HEK293 (cell line): Measurements from ENCODE around the gene PLIN5.

ENCODE experiments used
- BCL11A ChIP-seq: fragments of 450-650 bp; formaldehyde crosslinking; IDR thresholded peaks from 2 replicates; pipeline ENCODE4 v1.5.1; 2016; ENCODE audit warnings: low read depth, missing biosample characterization, missing genetic modification characterization
- BCL11B ChIP-seq: fragments of 450-650 bp; formaldehyde crosslinking; IDR thresholded peaks from 2 replicates; pipeline ENCODE4 v1.5.1; 2016; ENCODE audit warnings: low read depth, missing biosample characterization, missing genetic modification characterization
- GLI2 ChIP-seq: fragments of 450-650 bp; formaldehyde crosslinking; IDR thresholded peaks from 2 replicates; pipeline ENCODE4; 2017; ENCODE audit warnings: missing biosample characterization, missing genetic modification characterization, low read depth, borderline replicate concordance
- HIC1 ChIP-seq: fragments of 450-650 bp; formaldehyde crosslinking; IDR thresholded peaks from 2 replicates; pipeline ENCODE4 v1.5.1; 2016; ENCODE audit warnings: missing biosample characterization, missing genetic modification characterization
- IKZF3 ChIP-seq: fragments of 450-650 bp; IDR thresholded peaks from 2 replicates; pipeline ENCODE4 v1.5.0; 2018; ENCODE audit warnings: missing biosample characterization, mild to moderate bottlenecking, missing genetic modification characterization, moderate library complexity
- SP2 ChIP-seq: fragments of 450-650 bp; formaldehyde crosslinking; IDR thresholded peaks from 2 replicates; pipeline ENCODE4 v1.5.1; 2016; ENCODE audit warnings: missing biosample characterization, missing genetic modification characterization
- SP7 ChIP-seq: fragments of 450-650 bp; formaldehyde crosslinking; IDR thresholded peaks from 2 replicates; pipeline ENCODE4 v1.5.1; 2016; ENCODE audit warnings: missing biosample characterization, missing genetic modification characterization
- YY2 ChIP-seq: fragments of 450-650 bp; formaldehyde crosslinking; IDR thresholded peaks from 2 replicates; pipeline ENCODE4 v1.5.1; 2016; ENCODE audit warnings: missing biosample characterization, missing genetic modification characterization
- ZBTB10 ChIP-seq: fragments of 450-650 bp; formaldehyde crosslinking; IDR thresholded peaks from 2 replicates; pipeline ENCODE4 v1.5.1; 2016; ENCODE audit warnings: missing biosample characterization, missing genetic modification characterization
- ZBTB20 ChIP-seq: fragments of 450-650 bp; formaldehyde crosslinking; IDR thresholded peaks from 2 replicates; pipeline ENCODE4 v1.5.1; 2016; ENCODE audit warnings: missing biosample characterization, missing genetic modification characterization
- ZNF121 ChIP-seq: fragments of 450-650 bp; formaldehyde crosslinking; IDR thresholded peaks from 2 replicates; pipeline ENCODE4 v1.5.1; 2016; ENCODE audit warnings: missing biosample characterization, missing genetic modification characterization
- ZNF18 ChIP-seq: fragments of 450-650 bp; formaldehyde crosslinking; IDR thresholded peaks from 2 replicates; pipeline ENCODE4 v1.5.1; 2016; ENCODE audit warnings: missing biosample characterization, missing genetic modification characterization
- ZNF266 ChIP-seq: fragments of 450-650 bp; formaldehyde crosslinking; IDR thresholded peaks from 2 replicates; pipeline ENCODE4 v1.5.1; 2016; ENCODE audit warnings: missing biosample characterization, missing genetic modification characterization, low read depth
- ZNF280D ChIP-seq: fragments of 450-650 bp; formaldehyde crosslinking; IDR thresholded peaks from 2 replicates; pipeline ENCODE4 v1.5.1; 2016; ENCODE audit warnings: missing biosample characterization, missing genetic modification characterization
- ZNF843 ChIP-seq: fragments of 450-650 bp; formaldehyde crosslinking; IDR thresholded peaks from 2 replicates; pipeline ENCODE4 v1.5.1; 2016; ENCODE audit warnings: missing biosample characterization, missing genetic modification characterization
- ZSCAN23 ChIP-seq: fragments of 450-650 bp; formaldehyde crosslinking; IDR thresholded peaks from 2 replicates; pipeline ENCODE4 v1.5.1; 2016; ENCODE audit warnings: missing biosample characterization, missing genetic modification characterization
- ZSCAN4 ChIP-seq: fragments of 450-650 bp; formaldehyde crosslinking; IDR thresholded peaks from 2 replicates; pipeline ENCODE4 v1.5.1; 2017; ENCODE audit warnings: missing biosample characterization, missing genetic modification characterization

Gene PLIN5

GRCh38 chr19:4578552-4579248 lies 43.7 kb upstream of the PLIN5 start (continued):
- TF ChIP-seq ZSCAN4 (no peak), ZNF121 (tag by site-specific recombination) (peak; percentile 78), GLI2 (tag by site-specific recombination) (no peak), SP2 (tag by site-specific recombination) (peak; percentile 15), ZNF280D (tag by site-specific recombination) (peak; percentile 63; the same call in 1 of the 2 replicates), HIC1 (tag by site-specific recombination) (no peak), YY2 (tag by site-specific recombination) (no peak), ZSCAN23 (tag by site-specific recombination) (0 out of 2 replicates have a peak, but pooled peaks have one; percentile 55), ZBTB10 (tag by site-specific recombination) (peak; percentile 48; the same call in 1 of the 2 replicates), ZNF843 (tag by site-specific recombination) (no peak), BCL11B (peak; percentile 54), IKZF3 (tag by site-specific recombination) (peak; percentile 65), ZBTB20 (tag by site-specific recombination) (no peak), SP7 (tag by site-specific recombination) (0 out of 2 replicates have a peak, but pooled peaks have one; percentile 27), ZNF266 (tag by site-specific recombination) (no peak), BCL11A (tag by site-specific recombination) (0 out of 2 replicates have a peak, but pooled peaks have one; percentile 5), ZNF18 (tag by site-specific recombination) (no peak)
